ENCODE data around the gene SYNE1.

Gene SYNE1

DNA sequence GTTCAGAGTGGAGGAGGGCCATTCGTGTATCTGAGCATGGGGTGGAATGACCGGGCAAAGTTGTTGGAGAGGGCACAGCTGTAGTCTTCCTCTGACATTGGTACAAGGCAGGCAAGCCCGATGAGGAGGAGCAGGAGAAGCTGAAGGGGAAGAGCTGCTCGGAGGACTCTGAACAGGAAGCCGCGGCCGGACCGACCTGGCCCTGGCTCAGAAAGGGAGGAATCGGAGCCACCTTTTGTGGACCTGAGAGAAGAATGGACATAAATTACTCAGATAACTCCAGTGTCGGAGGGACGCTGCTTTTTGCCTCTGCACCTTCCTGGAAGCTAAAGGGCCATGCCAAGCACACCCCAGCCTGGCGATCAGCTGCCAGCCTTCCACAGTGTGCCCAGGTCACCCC, 514.7 kb downstream of the SYNE1 start:
- Histone ChIP-seq H3K4me1 (ENCODE audit: control insufficient read depth, insufficient read depth, low read length) (peaks cover 5% of the 10 kb centered on the region), H3K36me3 (ENCODE audit: control insufficient read depth in 2 of 2, insufficient read depth in 2 of 2, low read length in 2 of 2) (peaks cover 31 to 37% of the 10 kb centered on the region in 2 donors), H3K4me3 (ENCODE audit: low read length in 2 of 2) (no peak overlapping the region), H3K9ac (ENCODE audit: low read length in 2 of 2) (no peak overlapping the region), H3K27me3 (ENCODE audit: control insufficient read depth in 1 of 2, insufficient read depth in 2 of 2, low read length in 2 of 2) (no peaks in the 10 kb centered on the region), H3K27ac (ENCODE audit: low read length) (no peak overlapping the region), H3K9me3 (ENCODE audit: control insufficient read depth in 2 of 2, low read length in 2 of 2) (no peaks in the 10 kb centered on the region)

GRCh38 chr6:152121910-152122309, 515.3 kb downstream of the SYNE1 start:
- Histone ChIP-seq H3K36me3 (ENCODE audit: control insufficient read depth in 2 of 2, insufficient read depth in 2 of 2, low read length in 2 of 2) (peaks cover 26 to 33% of the 10 kb centered on the region in 2 donors), H3K27ac (ENCODE audit: low read length) (no peak overlapping the region), H3K9me3 (ENCODE audit: control insufficient read depth in 2 of 2, low read length in 2 of 2) (no peaks in the 10 kb centered on the region), H3K9ac (ENCODE audit: low read length in 2 of 2) (no peak overlapping the region), H3K4me1 (ENCODE audit: control insufficient read depth, insufficient read depth, low read length) (peaks cover 9% of the 10 kb centered on the region), H3K27me3 (ENCODE audit: control insufficient read depth in 1 of 2, insufficient read depth in 2 of 2, low read length in 2 of 2) (no peaks in the 10 kb centered on the region), H3K4me3 (ENCODE audit: low read length in 2 of 2) (no peak overlapping the region)

GRCh38 chr6:152119831-152120230, 517.3 kb downstream of the SYNE1 start:
- H3K9ac ChIP-seq (ENCODE audit: low read length in 2 of 2): no peak overlapping the region
- H3K9me3 ChIP-seq (ENCODE audit: control insufficient read depth in 2 of 2, low read length in 2 of 2): no peaks in the 10 kb centered on the region
- H3K4me3 ChIP-seq (ENCODE audit: low read length in 2 of 2): no peak overlapping the region
- H3K27ac ChIP-seq (ENCODE audit: low read length): no peak overlapping the region
- no peaks in the 10 kb centered on the region for H3K27me3 ChIP-seq (ENCODE audit: control insufficient read depth in 1 of 2, insufficient read depth in 2 of 2, low read length in 2 of 2)
- peaks cover 9% of the 10 kb centered on the region for H3K4me1 ChIP-seq (ENCODE audit: control insufficient read depth, insufficient read depth, low read length)
- H3K36me3 ChIP-seq (ENCODE audit: control insufficient read depth in 2 of 2, insufficient read depth in 2 of 2, low read length in 2 of 2): peaks cover 26 to 29% of the 10 kb centered on the region in 2 donors

GRCh38 chr6:152118678-152119077, 518.5 kb downstream of the SYNE1 start:
- H3K9me3 ChIP-seq (ENCODE audit: control insufficient read depth in 2 of 2, low read length in 2 of 2): no peaks in the 10 kb centered on the region
- H3K27me3 ChIP-seq (ENCODE audit: control insufficient read depth in 1 of 2, insufficient read depth in 2 of 2, low read length in 2 of 2): no peaks in the 10 kb centered on the region
- H3K27ac ChIP-seq (ENCODE audit: low read length): no peak overlapping the region
- H3K4me3 ChIP-seq (ENCODE audit: low read length in 2 of 2): no peak overlapping the region
- H3K4me1 ChIP-seq (ENCODE audit: control insufficient read depth, insufficient read depth, low read length): peaks cover 9% of the 10 kb centered on the region
- peaks cover 26 to 29% of the 10 kb centered on the region in 2 donors for H3K36me3 ChIP-seq (ENCODE audit: control insufficient read depth in 2 of 2, insufficient read depth in 2 of 2, low read length in 2 of 2)
- no peak overlapping the region for H3K9ac ChIP-seq (ENCODE audit: low read length in 2 of 2)

GRCh38 chr6:152118224-152118623, 518.9 kb downstream of the SYNE1 start:
- H3K27me3 ChIP-seq (ENCODE audit: control insufficient read depth in 1 of 2, insufficient read depth in 2 of 2, low read length in 2 of 2): no peaks in the 10 kb centered on the region
- no peaks in the 10 kb centered on the region for H3K9me3 ChIP-seq (ENCODE audit: control insufficient read depth in 2 of 2, low read length in 2 of 2)
- H3K4me1 ChIP-seq (ENCODE audit: control insufficient read depth, insufficient read depth, low read length): peaks cover 9% of the 10 kb centered on the region
- peaks cover 25 to 29% of the 10 kb centered on the region in 2 donors for H3K36me3 ChIP-seq (ENCODE audit: control insufficient read depth in 2 of 2, insufficient read depth in 2 of 2, low read length in 2 of 2)
- H3K27ac ChIP-seq (ENCODE audit: low read length): no peak overlapping the region
- no peak overlapping the region for H3K9ac ChIP-seq (ENCODE audit: low read length in 2 of 2)
- H3K4me3 ChIP-seq (ENCODE audit: low read length in 2 of 2): no peak overlapping the region

DNA sequence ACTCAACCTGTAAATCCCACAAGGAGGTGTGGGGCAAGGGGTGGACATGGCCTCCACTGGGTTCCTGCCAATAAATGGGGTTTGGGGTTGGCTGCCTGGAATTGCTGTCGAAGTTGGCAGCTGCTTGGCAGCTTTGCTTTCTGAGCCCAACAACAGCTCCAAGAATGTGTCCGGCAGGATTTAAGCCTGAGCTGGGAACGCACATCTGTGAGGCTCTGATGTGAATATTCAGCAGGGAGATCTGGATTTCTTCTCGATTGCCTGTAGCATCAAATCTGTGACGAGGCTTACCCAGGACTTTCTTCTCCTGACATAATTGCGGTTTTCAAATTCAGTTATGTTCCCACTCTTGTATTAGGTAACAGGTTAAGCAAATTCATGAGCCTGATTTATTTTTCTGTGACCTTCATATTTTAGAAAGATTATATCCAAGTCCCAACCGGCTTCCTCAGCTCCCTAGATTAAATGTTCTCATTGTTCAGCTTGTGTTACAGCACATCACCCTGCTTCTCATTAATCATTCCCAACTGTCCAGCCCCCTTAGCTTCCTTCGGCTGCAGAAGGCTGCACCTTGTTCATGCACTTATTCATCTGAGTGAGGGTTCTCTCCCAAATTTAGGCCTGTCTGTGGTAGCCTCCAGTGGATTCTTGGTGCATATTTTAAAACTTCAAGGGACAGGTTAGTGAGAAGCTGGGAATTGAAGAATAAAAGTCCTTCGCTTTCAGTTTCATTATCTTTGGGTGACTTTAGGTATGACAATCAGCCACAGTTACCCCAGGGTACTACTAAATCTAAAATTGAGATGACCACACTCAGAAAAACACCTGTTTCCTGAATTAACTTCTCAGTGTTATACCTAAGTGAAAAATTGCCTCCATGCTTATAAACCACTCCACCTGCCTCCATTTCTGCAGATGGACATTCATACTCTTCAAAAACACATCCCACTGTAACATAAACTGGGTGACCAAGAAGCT, 519.7 kb downstream of the SYNE1 start:
- Histone ChIP-seq H3K9ac (ENCODE audit: low read length in 2 of 2) (no peak overlapping the region), H3K27me3 (ENCODE audit: control insufficient read depth in 1 of 2, insufficient read depth in 2 of 2, low read length in 2 of 2) (no peaks in the 10 kb centered on the region), H3K4me1 (ENCODE audit: control insufficient read depth, insufficient read depth, low read length) (peaks cover 9% of the 10 kb centered on the region), H3K4me3 (ENCODE audit: low read length in 2 of 2) (no peak overlapping the region), H3K27ac (ENCODE audit: low read length) (no peak overlapping the region), H3K36me3 (ENCODE audit: control insufficient read depth in 2 of 2, insufficient read depth in 2 of 2, low read length in 2 of 2) (peaks cover 18 to 22% of the 10 kb centered on the region in 2 donors), H3K9me3 (ENCODE audit: control insufficient read depth in 2 of 2, low read length in 2 of 2) (no peaks in the 10 kb centered on the region)

DNA sequence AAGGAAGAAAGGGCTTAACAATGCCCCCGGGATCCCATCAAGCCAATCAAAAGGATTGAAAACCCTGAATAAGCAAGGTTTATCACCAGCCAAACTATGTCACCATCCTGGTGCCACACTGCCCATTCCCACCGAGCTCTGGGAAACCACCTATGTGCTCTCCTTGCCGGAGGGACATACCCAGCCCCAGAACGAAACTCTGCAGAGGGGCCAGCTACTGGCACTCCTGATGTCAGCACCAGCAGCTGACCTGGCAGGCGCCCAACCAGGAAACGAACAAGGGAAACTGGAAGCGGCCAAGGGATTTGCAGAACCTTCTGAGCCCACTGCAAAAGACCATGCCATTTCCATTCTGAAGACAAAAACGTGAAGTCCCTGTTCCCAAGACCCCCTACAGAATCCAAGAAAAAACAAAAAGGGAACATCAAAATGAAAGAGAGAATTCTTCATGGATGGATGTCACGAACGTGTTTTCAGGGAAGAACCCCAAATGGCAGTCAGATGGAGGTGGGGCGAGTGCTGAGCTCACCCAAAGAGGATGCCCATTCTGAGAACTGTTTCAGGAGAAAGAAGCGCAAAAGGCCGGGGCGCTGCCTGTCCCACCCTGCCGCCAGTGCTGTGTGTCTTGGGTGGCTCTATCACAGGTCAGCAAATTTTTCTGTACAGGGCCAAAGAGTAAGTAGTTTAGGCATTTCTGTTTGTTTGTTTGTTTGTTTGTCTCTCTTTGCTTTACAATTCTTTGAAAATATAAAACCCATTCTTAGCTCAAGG, 524.5 kb downstream of the SYNE1 start:
- Histone ChIP-seq H3K9ac (ENCODE audit: low read length in 2 of 2) (no peak overlapping the region), H3K27me3 (ENCODE audit: control insufficient read depth in 1 of 2, insufficient read depth in 2 of 2, low read length in 2 of 2) (no peaks in the 10 kb centered on the region), H3K4me3 (ENCODE audit: low read length in 2 of 2) (no peak overlapping the region), H3K9me3 (ENCODE audit: control insufficient read depth in 2 of 2, low read length in 2 of 2) (no peaks in the 10 kb centered on the region), H3K4me1 (ENCODE audit: control insufficient read depth, insufficient read depth, low read length) (peaks cover 9% of the 10 kb centered on the region), H3K36me3 (ENCODE audit: control insufficient read depth in 2 of 2, insufficient read depth in 2 of 2, low read length in 2 of 2) (no peaks in the 10 kb centered on the region), H3K27ac (ENCODE audit: low read length) (peak overlapping the region; percentile 18)

DNA sequence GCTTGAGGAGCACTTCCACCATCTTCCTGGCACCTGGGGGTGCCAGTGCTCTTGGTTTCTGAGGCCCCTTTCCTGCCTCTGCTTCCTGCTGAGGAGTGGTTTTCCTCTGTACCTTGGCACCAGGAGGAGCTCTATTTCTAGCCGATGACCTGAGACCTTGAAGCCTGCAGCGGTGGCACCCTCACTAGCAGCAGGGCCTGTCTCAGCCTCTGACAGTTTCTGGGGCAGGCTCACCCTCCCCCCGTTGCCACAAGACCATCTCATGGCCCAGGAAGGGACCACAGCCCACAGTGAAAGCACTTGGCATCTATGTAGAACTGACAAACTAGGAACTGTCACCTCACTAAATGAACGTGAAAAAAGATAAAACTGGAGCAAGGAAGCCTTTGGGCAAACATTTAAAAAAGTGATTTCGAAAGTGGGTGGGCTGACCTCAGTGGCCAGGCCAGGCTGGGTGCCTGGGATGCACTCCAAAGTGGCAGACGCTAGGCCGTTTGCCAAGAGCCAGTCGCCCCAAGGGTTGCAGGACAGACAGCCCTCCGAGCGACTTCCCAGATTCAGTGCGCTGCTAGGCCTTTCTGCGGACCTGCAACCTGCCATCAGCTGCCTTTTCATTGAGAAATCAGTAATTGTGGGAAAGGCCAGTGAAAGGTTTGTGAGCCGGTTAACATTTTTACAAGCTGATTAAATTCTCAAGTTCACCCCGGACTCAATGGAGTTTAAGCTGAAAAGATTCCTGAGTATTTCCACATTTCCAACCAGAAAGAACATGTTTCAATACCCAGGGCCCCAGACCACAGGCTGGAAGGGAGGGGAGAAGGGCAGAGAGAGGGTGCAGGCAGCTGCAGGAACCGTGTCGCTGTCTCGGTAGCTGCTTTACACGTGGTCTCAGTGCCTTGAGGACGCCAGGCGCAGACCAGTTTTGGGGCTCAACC, 526.0 kb downstream of the SYNE1 start:
- Histone ChIP-seq H3K27me3 (ENCODE audit: control insufficient read depth in 1 of 2, insufficient read depth in 2 of 2, low read length in 2 of 2) (no peaks in the 10 kb centered on the region), H3K4me1 (ENCODE audit: control insufficient read depth, insufficient read depth, low read length) (peaks cover 3% of the 10 kb centered on the region), H3K4me3 (ENCODE audit: low read length in 2 of 2) (peak overlapping the region in 1 of 2 donors; percentile 29), H3K9me3 (ENCODE audit: control insufficient read depth in 2 of 2, low read length in 2 of 2) (no peaks in the 10 kb centered on the region), H3K27ac (ENCODE audit: low read length) (no peak overlapping the region), H3K9ac (ENCODE audit: low read length in 2 of 2) (no peak overlapping the region), H3K36me3 (ENCODE audit: control insufficient read depth in 2 of 2, insufficient read depth in 2 of 2, low read length in 2 of 2) (no peaks in the 10 kb centered on the region)

GRCh38 chr6:152107973-152108372, 529.2 kb downstream of the SYNE1 start:
- Histone ChIP-seq H3K4me1 (ENCODE audit: control insufficient read depth, insufficient read depth, low read length) (peaks cover 3% of the 10 kb centered on the region), H3K27ac (ENCODE audit: low read length) (no peak overlapping the region), H3K4me3 (ENCODE audit: low read length in 2 of 2) (no peak overlapping the region), H3K36me3 (ENCODE audit: control insufficient read depth in 2 of 2, insufficient read depth in 2 of 2, low read length in 2 of 2) (no peaks in the 10 kb centered on the region), H3K9me3 (ENCODE audit: control insufficient read depth in 2 of 2, low read length in 2 of 2) (no peaks in the 10 kb centered on the region), H3K27me3 (ENCODE audit: control insufficient read depth in 1 of 2, insufficient read depth in 2 of 2, low read length in 2 of 2) (no peaks in the 10 kb centered on the region), H3K9ac (ENCODE audit: low read length in 2 of 2) (no peak overlapping the region)

- H3K9ac ChIP-seq (ENCODE audit: low read length in 2 of 2): no peak overlapping the region
- H3K4me1 ChIP-seq (ENCODE audit: control insufficient read depth, insufficient read depth, low read length): no peaks in the 10 kb centered on the region
- H3K4me3 ChIP-seq (ENCODE audit: low read length in 2 of 2): no peak overlapping the region
- H3K27me3 ChIP-seq (ENCODE audit: control insufficient read depth in 1 of 2, insufficient read depth in 2 of 2, low read length in 2 of 2): no peaks in the 10 kb centered on the region
- H3K9me3 ChIP-seq (ENCODE audit: control insufficient read depth in 2 of 2, low read length in 2 of 2): no peaks in the 10 kb centered on the region
- no peak overlapping the region for H3K27ac ChIP-seq (ENCODE audit: low read length)
- no peaks in the 10 kb centered on the region for H3K36me3 ChIP-seq (ENCODE audit: control insufficient read depth in 2 of 2, insufficient read depth in 2 of 2, low read length in 2 of 2)
Observed at GRCh38 chr6:152100183-152100618, 537.0 kb downstream of the SYNE1 start.

All from stomach smooth muscle (tissue), 2 donors.